Colonic mucosa (tissue), 4 donors: ENCODE measurements around the gene CC2D1A. TPM values are rescaled to one million over a fixed set of nuclear protein-coding genes. Genes with fewer than 3 reads are reported as not detected.

Source experiments
- DNase-seq: peaks from one replicate; pipeline ENCODE4 v3.0.0-alpha.2; 2020
- H3K27ac ChIP-seq: fragments of 200-600 bp; one replicate; pipeline ENCODE4 v1.8.0; 2021
- H3K27me3 ChIP-seq: fragments of 200-600 bp; one replicate; pipeline ENCODE4 v1.8.0; 2021
- H3K36me3 ChIP-seq: fragments of 200-600 bp; one replicate; pipeline ENCODE4 v1.8.0; 2021
- H3K4me1 ChIP-seq: fragments of 200-600 bp; one replicate; pipeline ENCODE4 v1.8.0; 2021; ENCODE audit warnings: mild to moderate bottlenecking
- H3K4me3 ChIP-seq: fragments of 200-600 bp; one replicate; pipeline ENCODE4 v1.8.0; 2021
- H3K9ac ChIP-seq, 2 donors: one replicate each; pipeline ENCODE4 v1.7.0; 2013; ENCODE audit warnings: control low read depth in 2 of 2, low read depth in 2 of 2, low read length in 2 of 2
- H3K9me3 ChIP-seq: fragments of 200-600 bp; one replicate; pipeline ENCODE4 v1.8.0; 2021
- CTCF ChIP-seq: fragments of 200-600 bp; IDR thresholded peaks from one replicate; pipeline ENCODE4 v1.8.0; 2022; ENCODE audit warnings: antibody characterized with exemption, mild to moderate bottlenecking
- intact Hi-C: fragments of 100-400 bp; cut with DNase I; formaldehyde crosslinking; loops from one replicate; pipeline ENCODE4 v1.14.1; 2022
- total RNA-seq, 2 donors: library from RNA; stranded (reverse); fragmentation: NEBNext Ultra II Directional in 1 of 2; extraction: Animal tissue kit (Norgen Biotek cat#: 25700) in 1 of 2; gene quantifications; one replicate each; pipeline ENCODE4 v1.2.1, GENCODE V29; 2021
- donor health status: healthy.
- donor health status: DM: no; HTN: no; CAD: no.
- donor health status: DM: no; HTN: no; CAD: no.

CC2D1A gene
- total RNA-seq, 2 donors from 2014 or later: 81.0 to 123 TPM

GRCh38 chr19:13958043-13958442, 52.0 kb downstream of the CC2D1A start:
- Histone ChIP-seq H3K36me3 (peaks cover 26% of the 10 kb centered on the region), H3K27me3 (no peaks in the 10 kb centered on the region), H3K4me1 (peaks cover 9% of the 10 kb centered on the region), H3K9ac (no peak overlapping the region), H3K9me3 (no peaks in the 10 kb centered on the region), H3K4me3 (no peak overlapping the region), H3K27ac (no peak overlapping the region)
- no peak for DNase-seq
- intact Hi-C loops: no loop called here
- TF ChIP-seq CTCF: no peak

- no peaks in the 10 kb centered on the region for H3K27me3 ChIP-seq
- H3K4me1 ChIP-seq: no peaks in the 10 kb centered on the region
- H3K27ac ChIP-seq: no peak overlapping the region
- DNase-seq: no peak
- H3K4me3 ChIP-seq: no peak overlapping the region
- no peaks in the 10 kb centered on the region for H3K9me3 ChIP-seq
- no peak for TF ChIP-seq CTCF
- peaks cover 26% of the 10 kb centered on the region for H3K36me3 ChIP-seq
- no peak overlapping the region for H3K9ac ChIP-seq
- intact Hi-C loops: no loop called here
Measured at GRCh38 chr19:13959141-13959961, 53.4 kb downstream of the CC2D1A start.

GRCh38 chr19:13959962-13960862, 54.2 kb downstream of the CC2D1A start:
- H3K4me1 ChIP-seq: no peaks in the 10 kb centered on the region
- TF ChIP-seq CTCF: no peak
- no peak overlapping the region for H3K9ac ChIP-seq
- no peaks in the 10 kb centered on the region for H3K9me3 ChIP-seq
- H3K27ac ChIP-seq: no peak overlapping the region
- H3K4me3 ChIP-seq: no peak overlapping the region
- intact Hi-C loops: no loop called here
- peaks cover 26% of the 10 kb centered on the region for H3K36me3 ChIP-seq
- H3K27me3 ChIP-seq: no peaks in the 10 kb centered on the region
- no peak for DNase-seq

GRCh38 chr19:13960863-13961784, 55.1 kb downstream of the CC2D1A start:
- no peak overlapping the region for H3K27ac ChIP-seq
- H3K9ac ChIP-seq: no peak overlapping the region
- no peaks in the 10 kb centered on the region for H3K27me3 ChIP-seq
- no peak overlapping the region for H3K4me3 ChIP-seq
- intact Hi-C loops: no loop called here
- H3K36me3 ChIP-seq: peaks cover 16% of the 10 kb centered on the region
- H3K4me1 ChIP-seq: no peaks in the 10 kb centered on the region
- TF ChIP-seq CTCF: no peak
- no peak for DNase-seq
- no peaks in the 10 kb centered on the region for H3K9me3 ChIP-seq
